NCI-H510A (cell line): ENCODE data around the gene OLFM1.

Experiments
- DNase-seq: peaks from one replicate; lab custom pipeline; 2025; lab: John Stamatoyannopoulos, UW

The OLFM1 gene

DNA sequence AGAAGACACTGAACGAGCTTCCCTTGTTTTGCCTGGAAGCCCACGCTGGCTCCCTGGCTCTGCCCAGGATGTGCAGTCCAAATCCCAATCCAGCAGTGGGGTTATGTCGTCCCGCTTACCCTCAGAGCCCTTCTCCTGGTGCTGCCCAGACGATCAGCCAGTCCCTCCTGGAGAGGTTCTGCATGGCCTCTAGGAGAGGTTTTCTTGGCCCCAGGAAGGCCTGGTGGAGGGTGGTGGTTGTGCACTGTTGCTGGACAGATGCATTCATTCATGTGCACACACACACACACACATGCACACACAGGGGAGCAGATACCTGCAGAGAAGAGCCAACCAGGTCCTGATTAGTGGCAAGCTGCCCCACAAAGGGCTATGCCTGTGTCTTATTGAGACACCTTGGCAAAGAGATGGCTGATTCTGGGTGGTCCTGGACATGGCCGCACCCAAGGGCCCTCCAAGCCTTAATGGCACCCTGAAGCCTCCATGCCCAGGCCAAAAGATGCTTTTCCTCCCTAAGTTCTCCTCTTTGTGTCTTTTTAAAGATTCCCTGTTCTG, 10.5 kb upstream of the OLFM1 start:
- no peak for DNase-seq

DNA sequence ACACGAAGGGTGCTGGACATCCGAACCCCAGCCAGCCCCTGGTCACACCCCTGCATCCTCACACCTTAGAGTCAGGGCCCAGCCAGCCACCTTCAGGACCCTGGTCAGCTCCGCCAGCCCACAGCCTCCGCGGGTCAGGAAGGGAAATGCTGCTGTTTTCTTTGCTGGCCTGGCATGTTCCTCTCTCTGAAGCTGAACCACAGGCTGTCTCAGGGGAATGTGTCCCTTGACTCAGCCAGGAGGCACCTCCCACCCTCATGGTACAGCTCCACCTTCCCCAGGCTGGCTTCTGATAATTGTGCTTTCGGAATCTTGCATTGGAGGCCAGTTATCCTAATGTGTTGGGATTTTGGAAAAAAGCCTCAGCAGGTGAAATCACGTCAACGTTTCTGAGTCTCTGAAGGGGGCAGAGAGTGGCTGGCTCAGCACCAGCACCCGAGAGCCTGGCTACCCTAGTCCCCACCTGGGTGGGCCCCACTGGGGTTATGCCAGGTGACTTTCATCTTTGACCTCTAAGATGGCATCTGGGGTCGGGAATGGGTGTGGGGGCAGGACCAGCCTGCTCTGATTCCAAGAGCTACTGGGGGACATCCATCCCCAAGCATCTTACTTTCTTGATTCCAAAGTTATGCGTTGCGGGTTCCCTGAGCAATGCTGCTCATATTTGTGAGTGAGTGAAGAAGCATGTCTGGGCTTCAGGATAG, 9.8 kb upstream of the OLFM1 start:
- DNase-seq: no peak

DNA sequence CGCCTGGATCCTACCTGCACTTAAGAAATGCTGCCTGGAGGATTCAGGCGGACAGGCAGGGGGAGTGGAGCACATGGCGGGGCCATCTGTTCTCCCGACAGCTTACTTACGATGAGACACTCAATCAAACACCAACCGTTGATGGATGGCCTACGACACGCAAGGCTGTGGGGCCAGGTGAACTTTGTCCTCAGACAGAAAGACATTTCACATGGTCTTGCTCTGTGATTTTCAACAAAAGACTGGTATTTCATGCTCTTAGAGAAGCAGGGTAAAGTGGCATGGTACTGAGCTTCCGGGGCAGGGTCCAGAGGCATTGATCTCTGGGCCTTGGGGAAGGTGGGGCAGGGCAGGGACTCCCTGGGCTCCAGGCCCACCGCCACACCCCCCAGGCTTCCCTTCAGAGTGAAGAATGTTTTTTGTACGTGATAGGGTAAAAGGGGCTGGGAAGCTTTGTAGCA, 9.1 kb upstream of the OLFM1 start:
- no peak for DNase-seq

DNA sequence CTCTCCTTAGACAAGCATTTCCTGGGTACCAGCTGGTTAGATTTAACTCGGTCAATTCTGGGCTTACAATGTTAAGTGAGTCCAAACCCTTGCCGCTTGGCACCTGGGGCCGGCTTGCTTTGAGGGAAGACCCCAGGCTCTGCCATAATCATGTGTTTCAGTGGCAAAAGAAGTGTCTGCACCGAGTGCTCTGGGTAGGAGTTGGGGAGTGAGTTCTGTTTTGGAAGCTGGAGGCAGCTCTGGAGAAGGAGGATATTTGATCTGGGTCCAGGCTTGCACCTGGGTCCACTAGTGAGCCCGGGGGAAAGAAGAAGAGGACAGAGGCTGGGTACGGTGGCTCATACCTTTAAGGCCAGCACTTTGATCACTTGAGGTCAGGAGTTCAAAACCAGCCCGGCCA, 8.4 kb upstream of the OLFM1 start:
- no peak for DNase-seq

DNA sequence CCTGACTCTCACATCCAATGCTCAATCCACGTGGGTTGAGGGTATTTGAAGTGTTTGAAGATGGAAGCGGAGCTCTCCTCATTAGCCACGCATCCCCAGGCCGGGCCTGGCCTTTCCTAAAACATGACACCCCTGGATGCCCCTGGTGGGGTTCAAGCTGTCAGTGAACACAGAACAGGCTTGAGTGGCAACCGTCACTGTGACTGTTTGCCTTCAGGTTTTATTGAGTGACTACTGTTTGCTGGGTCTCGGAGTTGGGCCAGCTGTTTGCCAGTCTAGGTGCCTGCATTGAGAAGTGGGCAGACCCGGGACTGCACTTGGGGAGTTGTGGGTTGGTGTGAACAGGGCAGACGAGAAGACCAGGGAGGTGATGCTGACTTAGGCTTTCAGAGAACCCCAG, 7.8 kb upstream of the OLFM1 start:
- no peak for DNase-seq

DNA sequence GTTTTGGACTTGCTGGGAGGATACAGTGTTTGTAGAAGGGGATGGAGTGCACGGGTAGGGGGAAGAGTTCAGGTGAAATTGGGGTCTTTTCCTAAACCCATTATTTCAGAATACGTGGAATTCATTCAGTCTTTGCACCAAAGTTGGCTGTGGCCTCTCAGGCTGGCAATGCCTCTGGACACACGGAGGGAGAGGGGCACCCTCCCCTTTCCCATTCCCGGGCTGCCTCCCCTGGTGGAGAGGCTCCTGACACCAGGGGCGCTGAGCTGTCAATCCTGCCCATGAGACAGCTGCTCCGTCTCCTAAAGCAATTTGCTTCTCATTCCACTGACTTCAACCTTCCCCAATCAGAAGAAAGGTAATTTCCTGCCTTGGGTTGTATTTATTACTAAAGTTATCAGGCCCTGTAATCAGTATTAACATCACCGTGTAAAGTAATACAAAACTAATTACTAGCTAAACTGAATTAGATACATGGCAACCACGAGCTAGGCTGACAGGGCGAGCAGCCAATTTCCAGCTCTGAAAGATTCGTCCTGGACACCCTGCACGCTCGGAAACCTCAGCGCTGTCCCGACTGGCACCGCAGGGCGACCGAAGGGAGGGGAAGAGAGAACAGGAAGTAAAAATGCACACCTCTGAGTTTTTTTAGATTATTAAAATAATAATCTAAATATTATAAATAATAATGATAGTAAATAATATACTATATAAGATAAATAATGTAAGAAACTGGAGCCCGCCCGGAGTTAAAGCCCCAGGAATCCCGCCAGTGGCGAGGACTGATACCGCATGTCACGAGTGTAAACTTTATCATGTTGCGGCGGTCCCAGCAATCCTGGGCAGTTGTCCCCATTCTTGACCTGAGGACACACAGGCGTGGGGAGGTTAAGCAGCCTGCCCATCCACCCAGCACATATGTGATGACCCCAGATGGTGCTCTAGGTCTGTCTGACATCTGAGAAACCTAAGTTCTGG, 6.9 kb upstream of the OLFM1 start:
- DNase-seq: no peak

DNA sequence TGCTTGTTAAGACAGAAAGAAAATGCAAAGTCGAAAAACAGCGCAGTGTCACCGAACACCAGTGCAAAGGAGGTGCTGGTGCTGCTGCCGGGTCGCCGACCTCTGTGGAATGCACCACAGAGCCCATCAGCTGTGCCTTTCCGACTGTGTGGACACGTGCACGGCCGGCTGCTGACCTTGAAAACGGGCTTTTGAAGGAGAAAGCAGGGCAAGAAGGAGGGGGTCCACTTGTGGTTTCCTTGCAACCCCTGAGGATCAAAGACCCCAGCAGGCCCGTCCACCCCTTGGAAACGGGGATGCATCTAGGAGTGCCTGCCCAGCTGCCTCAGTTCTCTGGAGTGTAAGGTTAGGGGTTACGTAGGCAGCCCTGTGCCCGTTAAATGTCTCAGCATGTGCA, 6.2 kb upstream of the OLFM1 start:
- no peak for DNase-seq

DNA sequence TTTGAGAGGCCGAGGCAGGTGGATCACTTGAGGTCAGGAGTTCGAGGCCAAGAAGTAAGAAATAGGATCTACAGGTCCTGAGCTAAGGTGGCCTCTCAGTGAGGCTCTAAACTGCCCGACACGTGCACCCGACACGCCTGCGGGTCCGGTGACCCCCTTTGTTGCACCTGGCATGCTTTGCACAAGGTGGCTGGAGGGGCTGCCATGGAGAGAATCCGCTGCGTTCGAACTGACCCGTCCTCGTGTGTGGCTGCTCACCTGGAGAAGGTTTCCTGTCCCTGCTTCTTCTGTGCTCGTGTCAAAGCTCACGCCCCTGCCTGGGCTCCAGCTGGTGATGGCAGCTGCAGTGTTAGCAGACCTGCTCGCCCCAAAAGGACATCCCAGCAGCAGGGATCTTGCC, 5.7 kb upstream of the OLFM1 start:
- no peak for DNase-seq

DNA sequence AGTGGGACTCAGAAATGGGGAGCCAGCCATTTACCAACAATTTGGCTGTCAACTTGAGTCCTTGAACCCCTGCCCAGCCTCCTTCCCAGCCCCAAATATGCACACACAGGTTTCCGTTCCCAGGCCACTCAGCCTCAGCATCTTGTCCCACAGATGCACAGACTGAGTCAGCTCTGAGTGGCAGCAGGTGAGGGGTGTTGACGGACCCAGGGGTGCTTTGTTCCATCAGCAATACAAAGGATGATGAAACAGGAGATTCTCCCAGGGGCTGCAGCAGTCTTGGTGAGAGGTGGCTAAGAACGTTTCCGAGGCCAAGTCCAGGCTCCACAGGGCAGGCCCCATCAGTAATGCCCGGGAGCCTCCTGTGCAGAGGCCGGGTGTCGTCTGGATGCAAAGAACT, 4.9 kb upstream of the OLFM1 start:
- DNase-seq: no peak

DNA sequence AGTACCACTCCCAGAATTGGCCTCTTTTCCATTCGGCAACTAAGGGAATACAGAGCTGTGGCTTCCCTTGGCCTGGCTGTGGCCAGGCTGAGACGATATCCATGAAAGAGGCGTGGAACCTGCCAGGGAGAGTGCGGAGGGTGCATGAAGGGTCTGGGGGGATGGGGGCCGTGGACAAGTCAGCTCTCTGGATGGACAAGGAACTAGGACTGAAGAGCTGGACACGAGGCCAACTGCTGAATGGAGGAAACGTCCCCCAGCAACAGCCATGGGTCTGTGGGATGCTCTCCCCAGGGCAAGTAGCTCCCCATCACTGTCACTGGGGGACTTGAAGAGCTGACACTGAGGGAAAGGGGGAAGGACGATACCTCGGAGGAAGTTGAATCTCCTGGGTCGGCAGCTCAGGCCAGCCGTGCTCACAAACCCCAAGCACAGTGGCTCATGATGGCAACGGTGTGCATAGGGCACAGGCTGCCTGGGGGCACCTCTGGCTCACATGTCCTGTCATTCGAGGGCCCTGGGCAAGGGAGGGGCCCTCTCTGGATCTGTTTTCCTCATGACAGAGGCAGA, 4.1 kb upstream of the OLFM1 start:
- no peak for DNase-seq

DNA sequence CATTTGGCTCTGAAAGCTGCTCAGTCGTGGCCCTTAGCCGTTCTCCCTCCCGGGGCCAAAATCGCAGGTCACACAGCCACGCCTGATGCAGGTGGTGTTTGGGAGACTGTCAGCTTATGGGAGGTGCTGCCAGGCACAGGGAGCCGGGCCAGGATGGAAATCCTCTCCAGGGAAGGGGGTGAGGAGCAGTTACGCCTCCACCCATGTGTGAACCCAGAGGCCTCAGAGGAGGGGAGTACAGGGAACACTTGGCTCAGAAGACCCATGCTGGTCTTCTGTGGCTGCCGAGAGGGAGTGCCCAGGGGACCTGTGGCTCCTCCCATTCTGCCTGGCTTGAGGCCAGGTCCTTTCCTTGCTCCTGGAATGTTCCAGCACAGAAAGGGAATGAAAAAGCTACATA, 3.6 kb upstream of the OLFM1 start:
- no peak for DNase-seq

DNA sequence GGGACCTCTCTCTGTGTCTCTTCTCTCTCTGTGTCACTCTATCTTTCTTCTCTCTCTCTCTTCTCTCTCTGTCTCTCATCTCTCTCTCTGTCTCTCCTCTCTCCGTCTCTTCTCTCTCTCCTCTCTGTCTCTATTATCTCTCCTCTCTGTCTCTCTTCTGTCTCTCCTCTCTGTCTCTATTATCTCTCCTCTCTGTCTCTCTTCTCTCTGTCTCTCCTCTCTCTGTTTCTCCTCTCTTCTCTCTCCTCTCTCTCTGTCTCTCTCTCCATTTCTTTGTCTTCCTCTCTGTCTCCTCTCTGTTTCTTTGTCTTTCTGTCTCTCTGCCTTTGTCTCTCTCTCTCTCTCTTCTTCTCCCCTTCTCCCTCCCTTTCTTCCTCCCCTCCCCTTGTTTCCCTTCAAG, 3.2 kb upstream of the OLFM1 start:
- no peak for DNase-seq

DNA sequence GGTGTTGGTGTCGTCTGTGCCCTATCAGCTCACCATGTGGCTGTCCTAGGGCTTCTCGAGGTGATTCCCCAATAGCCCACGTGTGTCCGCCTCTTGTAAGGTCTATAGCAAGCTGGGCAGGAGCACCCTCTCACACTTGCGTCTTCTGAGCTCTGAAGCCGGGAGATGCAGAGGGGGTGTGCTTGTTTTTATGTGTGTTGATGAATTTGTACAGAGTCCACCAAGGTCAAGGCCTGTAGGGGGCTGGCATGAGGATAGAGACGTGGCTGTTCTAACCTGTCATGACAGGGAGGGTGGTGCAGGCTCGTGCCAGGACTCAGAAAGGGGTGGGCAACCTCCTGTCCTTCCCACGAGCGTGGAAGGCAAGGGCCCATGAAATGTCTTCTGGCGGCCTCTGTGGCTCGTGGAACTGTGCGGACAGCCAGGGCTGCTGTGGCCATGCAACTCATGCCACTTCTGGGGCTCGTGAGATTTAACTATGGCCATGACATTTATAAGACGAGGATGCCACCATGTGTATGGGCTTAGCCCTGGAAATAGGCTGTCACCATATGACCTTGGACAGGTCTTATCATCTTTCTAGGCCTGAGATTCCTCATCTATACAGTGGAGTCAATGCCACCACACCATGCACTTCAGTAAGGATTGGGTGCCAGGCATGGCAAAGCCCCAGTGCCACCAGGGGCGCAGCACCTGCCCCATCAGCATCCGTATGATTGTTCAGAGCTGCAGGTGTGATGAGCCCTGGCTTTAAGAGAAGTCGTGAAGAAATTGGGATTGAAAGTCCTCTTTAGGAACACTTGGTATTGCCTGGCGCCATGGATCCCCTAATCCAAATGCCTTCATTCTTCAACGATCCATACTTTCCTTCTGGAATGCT, 2.3 kb upstream of the OLFM1 start:
- DNase-seq: no peak

DNA sequence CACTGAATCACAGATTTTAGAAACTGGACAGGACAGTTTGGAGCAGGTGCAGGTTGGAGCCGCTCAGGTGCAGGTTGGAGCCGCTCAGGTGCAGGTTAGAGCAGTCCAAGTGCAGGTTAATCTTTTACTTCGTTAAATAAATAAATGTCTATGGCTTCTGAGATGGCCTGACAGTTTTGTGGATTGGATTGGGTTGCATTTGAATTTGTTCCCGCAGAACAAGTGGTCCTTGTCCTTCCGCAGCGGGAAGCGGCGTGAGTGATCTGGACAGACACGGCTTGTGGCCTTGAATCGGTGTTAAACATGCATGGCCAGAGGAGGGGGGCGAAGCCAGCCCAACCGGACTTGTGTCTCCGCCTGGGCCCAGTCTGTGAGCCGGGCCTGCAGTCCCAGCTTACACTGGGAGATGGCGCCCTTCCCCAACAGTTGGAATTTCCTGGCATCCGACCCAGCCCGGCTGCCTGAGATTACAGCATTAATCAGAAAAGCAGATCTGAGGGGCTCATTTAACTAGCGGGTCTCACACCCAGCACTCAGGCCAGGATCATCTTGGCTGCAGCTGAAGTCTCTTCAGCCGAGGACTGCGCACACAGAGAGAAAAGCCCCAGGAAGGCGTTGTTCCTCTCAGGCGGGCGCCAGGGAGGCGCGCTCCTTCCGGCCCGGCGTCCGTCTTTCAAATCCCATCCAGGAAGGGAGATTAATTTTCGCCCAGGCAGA, 1.5 kb upstream of the OLFM1 start:
- no peak for DNase-seq

DNA sequence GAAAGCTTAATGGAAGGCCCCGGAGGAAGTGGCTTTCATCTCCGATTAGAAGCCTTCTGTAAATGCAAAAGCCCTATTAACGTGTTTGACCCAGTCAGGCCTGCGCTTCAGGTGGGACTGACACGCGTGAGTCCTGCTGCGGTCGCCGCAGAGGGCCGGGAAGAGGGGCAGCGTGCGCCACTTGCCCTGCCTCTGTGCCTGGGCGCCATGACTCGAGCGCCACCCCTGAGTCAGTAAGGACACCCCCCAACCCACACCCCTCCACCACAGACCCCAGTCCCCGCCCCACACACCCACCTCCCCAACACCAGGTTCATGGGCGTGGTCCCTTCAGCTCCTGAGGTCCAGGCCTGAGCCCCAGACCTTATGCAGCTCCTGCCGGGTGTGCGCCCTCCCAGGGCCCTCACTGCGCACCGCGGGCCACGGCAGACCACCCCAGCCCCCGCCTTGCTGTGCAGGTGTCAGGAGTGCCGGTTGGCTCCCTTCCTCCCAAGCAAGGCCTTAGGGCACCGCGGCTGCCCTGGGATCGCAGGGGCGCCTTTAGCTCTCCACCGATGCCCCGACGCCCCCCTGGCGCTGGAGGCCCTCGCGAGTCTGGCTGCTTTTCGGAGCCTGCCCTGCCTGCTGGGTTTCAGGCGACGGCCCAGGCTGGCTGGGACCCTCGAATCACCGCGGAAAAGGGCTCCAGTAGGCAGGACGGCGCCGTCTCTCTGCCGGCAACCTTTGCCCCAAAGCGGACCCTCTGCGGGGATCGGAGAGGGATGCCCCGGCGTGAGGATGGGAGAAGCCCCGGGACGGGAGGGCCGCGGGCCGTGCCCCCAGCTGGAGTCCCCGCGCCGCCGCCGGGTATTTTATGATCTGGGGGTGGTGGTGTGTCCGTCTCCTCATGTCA, 625 bp upstream of the OLFM1 start:
- DNase-seq: no peak

DNA sequence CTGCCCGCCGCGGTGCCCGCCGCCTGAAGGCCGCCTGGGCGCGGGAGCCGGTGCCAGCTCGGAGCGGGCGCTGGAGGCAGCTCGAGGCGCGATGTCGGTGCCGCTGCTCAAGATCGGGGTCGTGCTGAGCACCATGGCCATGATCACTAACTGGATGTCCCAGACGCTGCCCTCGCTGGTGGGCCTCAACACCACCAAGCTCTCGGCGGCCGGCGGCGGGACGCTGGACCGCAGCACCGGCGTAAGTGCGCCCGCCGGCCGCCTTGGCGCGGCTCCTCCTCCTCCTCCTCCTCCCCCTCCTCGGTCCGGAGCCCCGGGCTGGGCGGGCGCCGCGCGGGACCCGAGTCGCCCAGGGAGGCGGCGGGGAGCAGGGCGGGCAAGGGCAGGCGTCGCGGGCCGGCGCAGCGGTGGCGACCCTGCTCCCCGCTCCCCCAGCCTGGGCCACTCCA, 455 bp downstream of the OLFM1 start:
- DNase-seq: no peak

DNA sequence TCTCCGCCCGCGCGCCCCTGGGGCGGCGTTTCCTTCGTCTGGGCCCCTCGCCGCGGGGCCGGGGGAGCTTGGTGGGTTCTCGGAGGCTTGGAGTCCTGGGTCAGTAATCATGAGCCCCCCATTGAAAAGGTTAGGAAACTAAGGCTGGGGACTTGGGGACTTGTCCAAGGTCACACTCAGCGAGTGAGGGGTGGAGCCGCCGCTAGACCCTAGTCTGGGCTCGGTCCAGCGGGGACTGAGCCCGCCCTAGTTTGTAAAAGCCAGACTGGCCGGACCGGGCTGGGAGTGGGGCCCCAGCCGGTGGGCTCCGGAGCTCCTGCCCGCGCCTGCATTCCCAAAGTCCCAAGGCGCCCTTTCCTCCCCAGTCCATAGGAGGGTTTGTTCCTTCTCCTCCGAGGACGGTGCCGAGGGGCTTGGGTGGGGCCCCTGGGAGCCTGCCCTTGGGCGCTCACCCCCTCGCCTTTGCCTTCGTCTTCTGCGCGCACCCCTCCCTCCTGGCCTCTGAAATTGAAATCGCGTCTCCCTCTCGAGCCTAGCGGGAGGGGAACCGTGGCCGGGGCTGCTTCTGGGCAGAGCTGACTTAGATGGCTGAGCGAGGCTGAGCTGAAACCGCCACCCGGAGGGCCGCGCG, 995 bp downstream of the OLFM1 start:
- DNase-seq: no peak

DNA sequence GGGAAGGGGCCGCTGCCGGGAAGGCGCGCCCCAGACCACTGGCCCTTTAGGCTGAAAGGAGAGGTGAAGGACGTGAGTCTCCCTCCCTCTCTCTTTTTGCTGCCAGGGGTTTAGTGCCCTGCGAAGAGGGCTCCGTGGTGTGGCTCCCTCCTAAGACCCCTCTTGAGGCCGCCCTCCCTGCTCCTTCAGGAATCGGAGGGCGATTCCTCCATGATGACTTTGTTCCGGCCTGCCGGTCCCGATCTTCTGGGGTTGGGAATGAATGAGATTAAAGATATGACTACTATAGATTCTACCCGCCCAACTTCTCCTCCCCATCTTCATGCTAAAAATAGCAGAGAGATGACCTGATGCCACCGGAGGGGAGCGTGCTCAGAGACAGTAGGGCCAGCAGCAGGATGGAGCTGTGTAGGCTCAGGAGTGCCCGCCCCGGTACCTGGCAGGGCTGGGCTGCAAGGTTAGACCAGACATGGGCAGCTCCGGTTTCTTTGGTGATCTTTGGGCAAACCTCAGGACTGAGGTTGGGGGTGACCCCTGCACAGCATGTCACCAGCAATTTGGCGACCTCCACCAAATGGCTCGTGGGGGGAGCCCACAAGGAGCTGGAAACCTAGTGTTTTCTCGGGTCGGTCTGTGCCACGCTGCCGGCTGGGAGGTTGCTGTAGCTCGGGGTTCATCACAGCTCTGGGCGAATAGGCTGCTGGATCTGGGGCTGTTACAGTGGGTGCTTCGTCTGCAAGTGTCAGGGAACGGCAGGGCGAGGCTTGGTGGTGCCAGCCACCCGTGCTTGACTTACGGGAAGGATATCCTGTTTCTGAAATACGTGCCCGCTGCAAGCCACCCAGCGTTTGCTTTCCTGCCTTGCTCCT, 1.7 kb downstream of the OLFM1 start:
- no peak for DNase-seq
